ENCODE data around the gene BCAR1.

- TF ChIP-seq EP300 (conservative IDR thresholded peaks at IDR 0.05; ENCODE audit: poor library complexity, severe bottlenecking) (no peak), CTCF (IDR thresholded peaks at IDR 0.05; ENCODE audit: poor library complexity, severe bottlenecking) (no peak), RAD21 (conservative IDR thresholded peaks at IDR 0.05) (no peak), POLR2AphosphoS5 (IDR thresholded peaks at IDR 0.05) (no peak), EZH2 (IDR thresholded peaks at IDR 0.05; ENCODE audit: borderline replicate concordance, insufficient read depth, low read length, poor library complexity, severe bottlenecking) (no peak), REST (IDR thresholded peaks at IDR 0.05; ENCODE audit: borderline replicate concordance) (no peak), MXI1 (conservative IDR thresholded peaks at IDR 0.05; ENCODE audit: poor library complexity, severe bottlenecking) (no peak)
These were observed 29.1 kb downstream of the BCAR1 start for GRCh38 chr16:75222271-75222783.

All from neural cell (in vitro differentiated cells).